Measurements from ENCODE around the gene RAB11FIP4. TPM values are rescaled to one million over a fixed set of nuclear protein-coding genes. Genes with fewer than 3 reads are reported as not detected.

Gene RAB11FIP4
- total RNA-seq, 1 experiment from 2014 or later, result 10.8 TPM

DNA sequence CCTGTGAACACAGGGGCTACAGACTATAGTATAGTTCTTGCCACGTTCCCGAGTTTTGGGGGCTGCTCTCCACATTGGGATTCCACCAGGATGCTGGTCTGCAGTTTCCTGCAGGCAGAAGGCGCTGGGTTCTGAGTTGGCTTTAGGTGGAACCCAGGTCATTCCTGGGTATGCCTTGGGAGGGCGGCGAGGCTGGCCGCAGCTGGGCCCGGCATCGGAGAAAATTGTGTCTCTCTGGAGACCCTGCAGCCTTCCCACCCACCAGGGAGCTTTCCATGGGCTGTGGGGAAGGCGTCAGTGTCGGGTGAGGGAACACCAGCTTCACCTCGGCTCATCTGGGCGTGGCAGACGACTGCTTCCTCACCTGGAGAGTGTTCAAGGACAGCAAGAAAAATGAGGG, 183.6 kb downstream of the RAB11FIP4 start:
- POLR2A ChIA-PET, result interaction anchor here (0.5 kb wide), 1 partner anchor 122 kb away, joined by 4 read pairs; no protein-coding TSS in a partner anchor
- ATAC-seq, result no peak
- Histone ChIP-seq H3K4me3 (ENCODE audit: low read depth in 2 of 2, low read length in 2 of 2) (no peak overlapping the region), H3K36me3 (ENCODE audit: control insufficient read depth, insufficient read depth, low read length) (no peaks in the 10 kb centered on the region), H3K27me3 (ENCODE audit: control insufficient read depth, insufficient read depth, low read length) (no peaks in the 10 kb centered on the region), H3K9me3 (ENCODE audit: control insufficient read depth, insufficient read depth, low read depth, low read length) (no peaks in the 10 kb centered on the region), H3K27ac (ENCODE audit: low read length) (peak overlapping the region; percentile 29), H3K4me1 (ENCODE audit: control insufficient read depth, insufficient read depth, low read length) (peaks cover 74% of the 10 kb centered on the region)
- TF ChIP-seq SIN3A (IDR thresholded peaks at IDR 0.05; ENCODE audit: borderline replicate concordance, insufficient read depth, low read depth, low read length), result no peak
- no peak for TF ChIP-seq TCF7L2 (IDR thresholded peaks at IDR 0.05; ENCODE audit: low read depth, low read length)
- TF ChIP-seq, protein P1, sequence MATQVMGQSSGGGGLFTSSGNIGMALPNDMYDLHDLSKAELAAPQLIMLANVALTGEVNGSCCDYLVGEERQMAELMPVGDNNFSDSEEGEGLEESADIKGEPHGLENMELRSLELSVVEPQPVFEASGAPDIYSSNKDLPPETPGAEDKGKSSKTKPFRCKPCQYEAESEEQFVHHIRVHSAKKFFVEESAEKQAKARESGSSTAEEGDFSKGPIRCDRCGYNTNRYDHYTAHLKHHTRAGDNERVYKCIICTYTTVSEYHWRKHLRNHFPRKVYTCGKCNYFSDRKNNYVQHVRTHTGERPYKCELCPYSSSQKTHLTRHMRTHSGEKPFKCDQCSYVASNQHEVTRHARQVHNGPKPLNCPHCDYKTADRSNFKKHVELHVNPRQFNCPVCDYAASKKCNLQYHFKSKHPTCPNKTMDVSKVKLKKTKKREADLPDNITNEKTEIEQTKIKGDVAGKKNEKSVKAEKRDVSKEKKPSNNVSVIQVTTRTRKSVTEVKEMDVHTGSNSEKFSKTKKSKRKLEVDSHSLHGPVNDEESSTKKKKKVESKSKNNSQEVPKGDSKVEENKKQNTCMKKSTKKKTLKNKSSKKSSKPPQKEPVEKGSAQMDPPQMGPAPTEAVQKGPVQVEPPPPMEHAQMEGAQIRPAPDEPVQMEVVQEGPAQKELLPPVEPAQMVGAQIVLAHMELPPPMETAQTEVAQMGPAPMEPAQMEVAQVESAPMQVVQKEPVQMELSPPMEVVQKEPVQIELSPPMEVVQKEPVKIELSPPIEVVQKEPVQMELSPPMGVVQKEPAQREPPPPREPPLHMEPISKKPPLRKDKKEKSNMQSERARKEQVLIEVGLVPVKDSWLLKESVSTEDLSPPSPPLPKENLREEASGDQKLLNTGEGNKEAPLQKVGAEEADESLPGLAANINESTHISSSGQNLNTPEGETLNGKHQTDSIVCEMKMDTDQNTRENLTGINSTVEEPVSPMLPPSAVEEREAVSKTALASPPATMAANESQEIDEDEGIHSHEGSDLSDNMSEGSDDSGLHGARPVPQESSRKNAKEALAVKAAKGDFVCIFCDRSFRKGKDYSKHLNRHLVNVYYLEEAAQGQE (IDR thresholded peaks at IDR 0.05; ENCODE audit: insufficient read depth in 1 of 2, low read depth in 2 of 2, low read length in 1 of 2), result no peak
- in situ Hi-C loops (cut with HindIII; ENCODE audit: low pct_unique_long_range_greater_than_20kb, low sequenced_read_pairs), result no loop called here
- BruUV-seq (replicated peaks), result no TSS peak
- intact Hi-C loops (cut with micrococcal nuclease; ENCODE audit: unreplicated experiment), result no loop called here
- CTCF ChIA-PET, result no interaction called here
- DNase-seq (ENCODE audit: low read depth, low spot score), result no peak

DNA sequence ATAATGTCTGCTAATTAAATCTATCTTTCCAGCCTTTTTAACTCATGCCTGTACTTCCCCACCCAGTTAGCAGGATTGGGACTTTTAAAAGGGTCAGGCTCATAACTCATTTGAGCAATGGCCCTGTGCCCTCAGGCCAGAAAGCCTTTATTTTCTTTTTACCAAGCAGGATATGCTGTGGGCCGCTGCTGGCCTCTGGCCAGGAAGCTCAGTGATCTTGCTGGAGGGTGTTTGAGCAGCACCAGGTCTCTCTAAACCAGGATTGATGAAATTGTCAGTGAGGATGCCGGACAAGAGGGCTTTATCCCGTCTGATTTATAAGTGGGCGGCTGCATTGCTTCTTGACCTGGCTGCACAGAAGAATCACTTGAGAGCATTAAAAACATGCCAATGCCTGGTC, 187.8 kb downstream of the RAB11FIP4 start:
- Histone ChIP-seq H3K4me3 (ENCODE audit: low read depth in 2 of 2, low read length in 2 of 2) (no peak overlapping the region), H3K9me3 (ENCODE audit: control insufficient read depth, insufficient read depth, low read depth, low read length) (no peaks in the 10 kb centered on the region), H3K4me1 (ENCODE audit: control insufficient read depth, insufficient read depth, low read length) (peaks cover 59% of the 10 kb centered on the region), H3K27me3 (ENCODE audit: control insufficient read depth, insufficient read depth, low read length) (no peaks in the 10 kb centered on the region), H3K36me3 (ENCODE audit: control insufficient read depth, insufficient read depth, low read length) (no peaks in the 10 kb centered on the region), H3K27ac (ENCODE audit: low read length) (peak overlapping the region; percentile 5; the same call in 1 of the 2 replicates)
- TSS peak; percentile 43 for BruUV-seq (replicated peaks)
- intact Hi-C loops (cut with micrococcal nuclease; ENCODE audit: unreplicated experiment), result no loop called here
- peak; percentile 56; the same call in 1 of the 2 replicates for TF ChIP-seq POLR2AphosphoS5 (IDR thresholded peaks at IDR 0.05; ENCODE audit: low read depth, low read length)
- TF ChIP-seq, protein P2, sequence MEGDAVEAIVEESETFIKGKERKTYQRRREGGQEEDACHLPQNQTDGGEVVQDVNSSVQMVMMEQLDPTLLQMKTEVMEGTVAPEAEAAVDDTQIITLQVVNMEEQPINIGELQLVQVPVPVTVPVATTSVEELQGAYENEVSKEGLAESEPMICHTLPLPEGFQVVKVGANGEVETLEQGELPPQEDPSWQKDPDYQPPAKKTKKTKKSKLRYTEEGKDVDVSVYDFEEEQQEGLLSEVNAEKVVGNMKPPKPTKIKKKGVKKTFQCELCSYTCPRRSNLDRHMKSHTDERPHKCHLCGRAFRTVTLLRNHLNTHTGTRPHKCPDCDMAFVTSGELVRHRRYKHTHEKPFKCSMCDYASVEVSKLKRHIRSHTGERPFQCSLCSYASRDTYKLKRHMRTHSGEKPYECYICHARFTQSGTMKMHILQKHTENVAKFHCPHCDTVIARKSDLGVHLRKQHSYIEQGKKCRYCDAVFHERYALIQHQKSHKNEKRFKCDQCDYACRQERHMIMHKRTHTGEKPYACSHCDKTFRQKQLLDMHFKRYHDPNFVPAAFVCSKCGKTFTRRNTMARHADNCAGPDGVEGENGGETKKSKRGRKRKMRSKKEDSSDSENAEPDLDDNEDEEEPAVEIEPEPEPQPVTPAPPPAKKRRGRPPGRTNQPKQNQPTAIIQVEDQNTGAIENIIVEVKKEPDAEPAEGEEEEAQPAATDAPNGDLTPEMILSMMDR (IDR thresholded peaks at IDR 0.05), result no peak
- TF ChIP-seq TCF7L2 (IDR thresholded peaks at IDR 0.05; ENCODE audit: low read depth, low read length), result no peak; the same call in none of the 2 replicates
- TF ChIP-seq, protein P1 (IDR thresholded peaks at IDR 0.05; ENCODE audit: insufficient read depth in 1 of 2, low read depth in 2 of 2, low read length in 1 of 2), result 0 out of 4 replicates have a peak, but pooled peaks of 1 of the 2 experiments have one; percentile 22
- 0 out of 2 replicates have a peak, but pooled peaks have one; percentile 14 for TF ChIP-seq SIN3A (IDR thresholded peaks at IDR 0.05; ENCODE audit: borderline replicate concordance, insufficient read depth, low read depth, low read length)
- ATAC-seq (peak; percentile 28), DNase-seq (ENCODE audit: low read depth, low spot score) (no peak)
- ChIA-PET CTCF (no interaction called here), POLR2A (no interaction called here)
- in situ Hi-C loops (cut with HindIII; ENCODE audit: low pct_unique_long_range_greater_than_20kb, low sequenced_read_pairs), result no loop called here
